ENCODE results near the gene SEMA3D.
"Not testable (repeated sequence)": the region's sequence is repeated elsewhere in the genome, so short reads cannot be mapped to it uniquely, and the experiment has no call there.

Gene SEMA3D

GRCh38 chr7:84997626-84998025, 189.2 kb downstream of the SEMA3D start:
- TF ChIP-seq CTCF (IDR thresholded peaks at IDR 0.05; ENCODE audit: borderline replicate concordance, insufficient read depth, low read depth, low read length), result no peak
- H3K4me3 ChIP-seq (ENCODE audit: low read depth, low read length), result no peak overlapping the region

- not testable (repeated sequence) for H3K4me3 ChIP-seq (ENCODE audit: low read depth, low read length)
Observed at GRCh38 chr7:84992954-84993353, 193.9 kb downstream of the SEMA3D start.

GRCh38 chr7:84985073-84985784, 201.6 kb downstream of the SEMA3D start:
- no peak overlapping the region for H3K4me3 ChIP-seq (ENCODE audit: low read depth, low read length)
- TF ChIP-seq CTCF (IDR thresholded peaks at IDR 0.05; ENCODE audit: borderline replicate concordance, insufficient read depth, low read depth, low read length), result no peak

GRCh38 chr7:84982199-84982598, 204.7 kb downstream of the SEMA3D start:
- no peak overlapping the region for H3K4me3 ChIP-seq (ENCODE audit: low read depth, low read length)
- no peak for TF ChIP-seq CTCF (IDR thresholded peaks at IDR 0.05; ENCODE audit: borderline replicate concordance, insufficient read depth, low read depth, low read length)

- H3K4me3 ChIP-seq (ENCODE audit: low read depth, low read length), result no peak overlapping the region
- no peak for TF ChIP-seq CTCF (IDR thresholded peaks at IDR 0.05; ENCODE audit: borderline replicate concordance, insufficient read depth, low read depth, low read length)
Observed at GRCh38 chr7:84981055-84981976, 205.5 kb downstream of the SEMA3D start.

- no peak for TF ChIP-seq CTCF (IDR thresholded peaks at IDR 0.05; ENCODE audit: borderline replicate concordance, insufficient read depth, low read depth, low read length)
- no peak overlapping the region for H3K4me3 ChIP-seq (ENCODE audit: low read depth, low read length)
Observed at GRCh38 chr7:84975586-84976185, 211.2 kb downstream of the SEMA3D start.

GRCh38 chr7:84971360-84971759, 215.5 kb downstream of the SEMA3D start:
- no peak for TF ChIP-seq CTCF (IDR thresholded peaks at IDR 0.05; ENCODE audit: borderline replicate concordance, insufficient read depth, low read depth, low read length)

More at GRCh38 chr7:84971360-84971759, 215.5 kb downstream of the SEMA3D start:
- no peak overlapping the region for H3K4me3 ChIP-seq (ENCODE audit: low read depth, low read length)

Measured in GM12875 (cell line).